HG03064 (cell line): ENCODE data around the gene MATN4.

Experiments
- ATAC-seq: cut with Tn5 transposase; IDR thresholded peaks from one replicate; pipeline ENCODE4 v1.9.1; 2021; ENCODE audit warnings: low read depth; ENCODE audit not compliant: unreplicated experiment

Gene MATN4

GRCh38 chr20:45316150-45317080 is 8.3 kb upstream of the MATN4 start:
- ATAC-seq: no peak

- no peak for ATAC-seq
Measured at GRCh38 chr20:45315672-45316071, 7.6 kb upstream of the MATN4 start.

GRCh38 chr20:45313943-45314342 is 5.8 kb upstream of the MATN4 start:
- ATAC-seq: no peak

GRCh38 chr20:45313065-45313695 is 5.1 kb upstream of the MATN4 start:
- no peak for ATAC-seq

GRCh38 chr20:45312241-45312640 is 4.1 kb upstream of the MATN4 start:
- no peak for ATAC-seq

- no peak for ATAC-seq
Measured at GRCh38 chr20:45311589-45312211, 3.6 kb upstream of the MATN4 start.

GRCh38 chr20:45309075-45309474 is 976 bp upstream of the MATN4 start:
- no peak for ATAC-seq

GRCh38 chr20:45307076-45307640 is 941 bp downstream of the MATN4 start:
- ATAC-seq: no peak

- ATAC-seq: no peak
Measured at GRCh38 chr20:45306431-45306982, 1.6 kb downstream of the MATN4 start, which contains the start of gene RBPJL. RBPJL (plus strand) TSS chr20:45306840; CDS start chr20:45306923, 83 bp downstream.

- no peak for ATAC-seq
Measured at GRCh38 chr20:45305262-45305661, 2.8 kb downstream of the MATN4 start.

GRCh38 chr20:45304464-45304999 is 3.6 kb downstream of the MATN4 start:
- ATAC-seq: no peak

GRCh38 chr20:45303586-45304463 is 4.3 kb downstream of the MATN4 start:
- no peak for ATAC-seq

GRCh38 chr20:45301824-45302271 is 6.3 kb downstream of the MATN4 start:
- no peak for ATAC-seq

- no peak for ATAC-seq
Measured at GRCh38 chr20:45300961-45301360, 7.1 kb downstream of the MATN4 start.

GRCh38 chr20:45299786-45300185 is 8.3 kb downstream of the MATN4 start:
- no peak for ATAC-seq

GRCh38 chr20:45297786-45298497 is 10.2 kb downstream of the MATN4 start:
- ATAC-seq: no peak

- ATAC-seq: no peak
Measured at GRCh38 chr20:45294659-45295058, 13.4 kb downstream of the MATN4 start.

- no peak for ATAC-seq
Measured at GRCh38 chr20:45294003-45294368, 14.1 kb downstream of the MATN4 start.
